ENCODE data around the gene OSBP2. TPM values are rescaled to one million over a fixed set of nuclear protein-coding genes. Genes with fewer than 3 reads are reported as not detected.

Gene OSBP2
- total and polyA plus RNA-seq, 2 donors: 1.5 to 5.2 TPM

GRCh38 chr22:30744224-30744623 lies 49.5 kb downstream of the OSBP2 start:
- no peak for DNase-seq (ENCODE audit: extremely low spot score)

GRCh38 chr22:30747493-30747892 lies 52.8 kb downstream of the OSBP2 start:
- DNase-seq (ENCODE audit: extremely low spot score): no peak
- H3K36me3 ChIP-seq (ENCODE audit: insufficient read depth): no peaks in the 10 kb centered on the region
- no peaks in the 10 kb centered on the region for H3K4me1 ChIP-seq (ENCODE audit: insufficient read depth)
- H3K4me3 ChIP-seq (ENCODE audit: low read depth, low read length): no peak overlapping the region
- WGBS: 77% methylated on average over 7 of the region's 7 CpGs
- no peak overlapping the region for H3K27ac ChIP-seq (ENCODE audit: low read depth)

More at GRCh38 chr22:30744224-30744623, 49.5 kb downstream of the OSBP2 start:
- H3K4me1 ChIP-seq (ENCODE audit: insufficient read depth): no peaks in the 10 kb centered on the region
- 81% methylated on average over 3 of the region's 3 CpGs for WGBS
- no peaks in the 10 kb centered on the region for H3K36me3 ChIP-seq (ENCODE audit: insufficient read depth)
- no peak overlapping the region for H3K27ac ChIP-seq (ENCODE audit: low read depth)
- H3K4me3 ChIP-seq (ENCODE audit: low read depth, low read length): no peak overlapping the region

- no peak for DNase-seq (ENCODE audit: extremely low spot score)
- Histone ChIP-seq H3K36me3 (ENCODE audit: insufficient read depth) (no peaks in the 10 kb centered on the region), H3K4me3 (ENCODE audit: low read depth, low read length) (no peak overlapping the region), H3K4me1 (ENCODE audit: insufficient read depth) (no peaks in the 10 kb centered on the region), H3K27ac (ENCODE audit: low read depth) (no peak overlapping the region)
- 85% methylated on average over 3 of the region's 3 CpGs for WGBS
Measured at GRCh38 chr22:30749272-30749671, 54.6 kb downstream of the OSBP2 start.

GRCh38 chr22:30749849-30750248 lies 55.2 kb downstream of the OSBP2 start:
- H3K4me3 ChIP-seq (ENCODE audit: low read depth, low read length): no peak overlapping the region
- DNase-seq (ENCODE audit: extremely low spot score): no peak
- 76% methylated on average over 6 of the region's 6 CpGs for WGBS
- no peak overlapping the region for H3K27ac ChIP-seq (ENCODE audit: low read depth)
- no peaks in the 10 kb centered on the region for H3K4me1 ChIP-seq (ENCODE audit: insufficient read depth)
- no peaks in the 10 kb centered on the region for H3K36me3 ChIP-seq (ENCODE audit: insufficient read depth)

GRCh38 chr22:30751529-30751928 lies 56.9 kb downstream of the OSBP2 start:
- WGBS: 82% methylated on average over 10 of the region's 10 CpGs
- Histone ChIP-seq H3K4me1 (ENCODE audit: insufficient read depth) (no peaks in the 10 kb centered on the region), H3K27ac (ENCODE audit: low read depth) (no peak overlapping the region), H3K4me3 (ENCODE audit: low read depth, low read length) (no peak overlapping the region), H3K36me3 (ENCODE audit: insufficient read depth) (no peaks in the 10 kb centered on the region)
- DNase-seq (ENCODE audit: extremely low spot score): no peak

- 52% methylated on average over 1 of the region's 1 CpG for WGBS
- no peak for DNase-seq (ENCODE audit: extremely low spot score)
- Histone ChIP-seq H3K4me1 (ENCODE audit: insufficient read depth) (no peaks in the 10 kb centered on the region), H3K27ac (ENCODE audit: low read depth) (no peak overlapping the region), H3K36me3 (ENCODE audit: insufficient read depth) (no peaks in the 10 kb centered on the region), H3K4me3 (ENCODE audit: low read depth, low read length) (no peak overlapping the region)
Measured at GRCh38 chr22:30752771-30753170, 58.1 kb downstream of the OSBP2 start.

- WGBS: 56% methylated on average over 2 of the region's 2 CpGs
- Histone ChIP-seq H3K27ac (ENCODE audit: low read depth) (no peak overlapping the region), H3K4me1 (ENCODE audit: insufficient read depth) (no peaks in the 10 kb centered on the region), H3K36me3 (ENCODE audit: insufficient read depth) (no peaks in the 10 kb centered on the region), H3K4me3 (ENCODE audit: low read depth, low read length) (no peak overlapping the region)
- DNase-seq (ENCODE audit: extremely low spot score): no peak
Measured at GRCh38 chr22:30753701-30754100, 59.0 kb downstream of the OSBP2 start.

- 93% methylated on average over 4 of the region's 4 CpGs for WGBS
- no peak for DNase-seq (ENCODE audit: extremely low spot score)
- H3K36me3 ChIP-seq (ENCODE audit: insufficient read depth): no peaks in the 10 kb centered on the region
- H3K4me1 ChIP-seq (ENCODE audit: insufficient read depth): no peaks in the 10 kb centered on the region
- no peak overlapping the region for H3K27ac ChIP-seq (ENCODE audit: low read depth)
- no peak overlapping the region for H3K4me3 ChIP-seq (ENCODE audit: low read depth, low read length)
Measured at GRCh38 chr22:30754521-30754920, 59.8 kb downstream of the OSBP2 start.

GRCh38 chr22:30754971-30755758 lies 60.5 kb downstream of the OSBP2 start:
- DNase-seq (ENCODE audit: extremely low spot score): peak; percentile 29
- Histone ChIP-seq H3K36me3 (ENCODE audit: insufficient read depth) (no peaks in the 10 kb centered on the region), H3K4me3 (ENCODE audit: low read depth, low read length) (no peak overlapping the region), H3K27ac (ENCODE audit: low read depth) (no peak overlapping the region), H3K4me1 (ENCODE audit: insufficient read depth) (no peaks in the 10 kb centered on the region)
- 55% methylated on average over 8 of the region's 8 CpGs for WGBS

- no peak overlapping the region for H3K4me3 ChIP-seq (ENCODE audit: low read depth, low read length)
- no peak overlapping the region for H3K27ac ChIP-seq (ENCODE audit: low read depth)
- H3K36me3 ChIP-seq (ENCODE audit: insufficient read depth): no peaks in the 10 kb centered on the region
- 89% methylated on average over 7 of the region's 7 CpGs for WGBS
- H3K4me1 ChIP-seq (ENCODE audit: insufficient read depth): no peaks in the 10 kb centered on the region
- DNase-seq (ENCODE audit: extremely low spot score): no peak
Measured at GRCh38 chr22:30755759-30756124, 61.1 kb downstream of the OSBP2 start.

- H3K27ac ChIP-seq (ENCODE audit: low read depth): no peak overlapping the region
- peak; percentile 13 for DNase-seq (ENCODE audit: extremely low spot score)
- H3K4me3 ChIP-seq (ENCODE audit: low read depth, low read length): no peak overlapping the region
- whole genome bisulfite sequencing: 38% methylated on average over 12 of the region's 12 CpGs
- no peaks in the 10 kb centered on the region for H3K36me3 ChIP-seq (ENCODE audit: insufficient read depth)
- H3K4me1 ChIP-seq (ENCODE audit: insufficient read depth): no peaks in the 10 kb centered on the region
Measured at GRCh38 chr22:30763815-30764673, 69.4 kb downstream of the OSBP2 start.

GRCh38 chr22:30767661-30768060 lies 73.0 kb downstream of the OSBP2 start:
- H3K4me3 ChIP-seq (ENCODE audit: low read depth, low read length): no peak overlapping the region
- 70% methylated on average over 6 of the region's 6 CpGs for WGBS
- no peak for DNase-seq (ENCODE audit: extremely low spot score)
- H3K36me3 ChIP-seq (ENCODE audit: insufficient read depth): no peaks in the 10 kb centered on the region
- no peaks in the 10 kb centered on the region for H3K4me1 ChIP-seq (ENCODE audit: insufficient read depth)
- no peak overlapping the region for H3K27ac ChIP-seq (ENCODE audit: low read depth)

- no peaks in the 10 kb centered on the region for H3K36me3 ChIP-seq (ENCODE audit: insufficient read depth)
- DNase-seq (ENCODE audit: extremely low spot score): no peak
- no peak overlapping the region for H3K27ac ChIP-seq (ENCODE audit: low read depth)
- no peaks in the 10 kb centered on the region for H3K4me1 ChIP-seq (ENCODE audit: insufficient read depth)
- no peak overlapping the region for H3K4me3 ChIP-seq (ENCODE audit: low read depth, low read length)
- 92% methylated on average over 9 of the region's 9 CpGs for WGBS
Measured at GRCh38 chr22:30770716-30771115, 76.0 kb downstream of the OSBP2 start.

- Histone ChIP-seq H3K4me3 (ENCODE audit: low read depth, low read length) (no peak overlapping the region), H3K36me3 (ENCODE audit: insufficient read depth) (no peaks in the 10 kb centered on the region), H3K27ac (ENCODE audit: low read depth) (no peak overlapping the region), H3K4me1 (ENCODE audit: insufficient read depth) (no peaks in the 10 kb centered on the region)
- DNase-seq (ENCODE audit: extremely low spot score): no peak
- WGBS: 90% methylated on average over 5 of the region's 5 CpGs
Measured at GRCh38 chr22:30773919-30774318, 79.2 kb downstream of the OSBP2 start.
